Right forelimb (tissue), 1 donor: Measurements from ENCODE around the gene CPLX4.

ENCODE experiments used
- DNase-seq: peaks from one replicate; pipeline ENCODE4 v3.0.0-alpha.2; 2018

CPLX4 gene, protein sequence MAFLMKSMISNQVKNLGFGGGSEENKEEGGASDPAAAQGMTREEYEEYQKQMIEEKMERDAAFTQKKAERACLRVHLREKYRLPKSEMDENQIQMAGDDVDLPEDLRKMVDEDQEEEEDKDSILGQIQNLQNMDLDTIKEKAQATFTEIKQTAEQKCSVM

DNA sequence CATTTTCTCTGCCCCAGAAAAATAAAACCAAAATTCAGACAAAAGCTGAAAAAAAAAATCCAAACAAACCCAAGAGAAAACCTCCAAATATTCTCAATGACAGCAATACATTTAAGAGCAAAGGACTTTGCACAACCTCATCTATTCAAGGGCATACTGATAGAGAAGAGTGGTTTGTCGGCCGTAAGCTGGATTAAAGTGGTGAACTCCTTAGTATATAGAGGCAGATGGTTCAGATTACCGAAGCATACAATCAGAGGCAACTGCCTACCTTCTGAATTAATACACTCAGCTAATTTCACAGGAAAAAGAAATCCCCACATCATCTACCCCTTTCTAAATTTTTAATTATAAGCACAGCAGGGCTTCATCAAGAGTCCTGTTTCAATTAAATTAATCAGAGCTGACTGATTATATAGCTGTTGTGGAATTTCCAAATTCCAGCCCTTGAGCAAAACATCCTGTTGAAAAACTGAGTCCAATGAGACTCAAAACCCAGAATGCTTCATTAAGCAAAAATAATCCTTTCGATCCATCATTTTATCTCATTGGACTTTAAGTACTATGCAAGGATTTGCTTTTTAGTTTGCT, at the start of gene CPLX4:
Gene CPLX4 (minus strand): TSS at position 190 of the 591 bp plus-strand sequence. CDS start 187 bp downstream, at position 3.
- no peak for DNase-seq

- no peak for DNase-seq
Measured at GRCh38 chr18:59360381-59360780, 41.9 kb upstream of the CPLX4 start.

GRCh38 chr18:59359576-59359952, 41.1 kb upstream of the CPLX4 start:
- DNase-seq = no peak

DNA sequence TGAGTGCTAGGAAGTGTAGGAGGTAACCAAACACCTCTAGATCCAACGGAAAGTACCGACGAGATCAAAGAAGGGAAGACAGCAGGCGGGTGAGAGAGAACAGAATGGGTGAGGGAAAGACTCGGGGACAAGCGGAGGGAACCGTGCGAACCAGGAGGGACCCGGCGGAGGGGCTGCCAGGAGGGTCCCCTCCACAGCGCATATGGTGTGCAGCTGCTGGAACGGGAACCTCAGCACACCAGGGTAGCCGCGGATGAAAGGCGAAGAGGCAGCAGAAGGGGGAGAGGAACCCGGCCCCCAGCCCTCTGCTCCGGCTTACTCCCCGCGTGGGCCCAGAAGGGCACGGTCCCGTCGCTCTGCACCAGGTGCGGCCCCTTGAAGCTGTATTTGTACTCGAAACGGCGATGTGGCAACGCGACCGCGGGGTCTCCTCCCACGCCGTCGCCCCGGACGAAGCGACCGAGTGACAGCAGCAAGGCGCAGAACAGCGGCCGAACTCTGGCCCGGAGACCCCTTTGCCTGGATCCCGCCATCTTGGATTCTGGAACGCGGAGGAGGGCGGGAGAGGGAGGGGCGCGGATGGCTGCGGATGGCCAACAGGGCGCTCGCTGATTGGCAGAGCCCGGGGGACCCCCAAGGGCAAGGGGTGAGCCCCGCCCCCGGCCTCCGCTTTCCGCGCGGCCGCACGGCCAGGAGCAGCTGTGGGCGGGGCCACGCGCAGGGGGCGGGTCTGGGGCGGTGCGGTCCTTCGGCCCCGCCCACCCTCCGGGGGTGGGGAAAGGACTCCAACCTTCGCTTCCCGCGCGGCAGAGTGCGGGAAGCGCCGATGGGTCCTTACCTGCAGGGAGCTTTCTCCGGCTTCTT, 40.5 kb upstream of the CPLX4 start, which contains the start of gene LMAN1:
Gene LMAN1 (minus strand): TSS at position 554 of the 864 bp plus-strand sequence. CDS start 21 bp downstream, at position 533.
- peak; percentile 96 for DNase-seq

DNA sequence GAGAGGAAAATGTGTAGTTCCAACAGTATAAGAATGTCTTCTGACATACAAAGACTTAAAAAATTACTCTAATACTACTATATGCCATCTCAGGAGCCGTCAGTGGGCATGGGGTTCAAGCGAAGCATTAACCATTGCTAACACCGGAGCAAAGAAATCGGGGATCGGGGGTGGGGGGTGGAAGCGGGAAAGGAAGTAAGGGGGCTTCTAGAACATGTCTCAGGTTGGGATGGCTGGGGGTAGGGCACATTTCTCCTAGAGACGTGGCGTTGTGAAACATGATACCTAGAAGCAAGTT, 39.9 kb upstream of the CPLX4 start:
- peak; percentile 70 for DNase-seq

- no peak for DNase-seq
Measured at GRCh38 chr18:59357928-59358327, 39.5 kb upstream of the CPLX4 start.

GRCh38 chr18:59354731-59355130, 36.3 kb upstream of the CPLX4 start:
- no peak for DNase-seq

GRCh38 chr18:59353079-59353680, 34.7 kb upstream of the CPLX4 start:
- no peak for DNase-seq

DNA sequence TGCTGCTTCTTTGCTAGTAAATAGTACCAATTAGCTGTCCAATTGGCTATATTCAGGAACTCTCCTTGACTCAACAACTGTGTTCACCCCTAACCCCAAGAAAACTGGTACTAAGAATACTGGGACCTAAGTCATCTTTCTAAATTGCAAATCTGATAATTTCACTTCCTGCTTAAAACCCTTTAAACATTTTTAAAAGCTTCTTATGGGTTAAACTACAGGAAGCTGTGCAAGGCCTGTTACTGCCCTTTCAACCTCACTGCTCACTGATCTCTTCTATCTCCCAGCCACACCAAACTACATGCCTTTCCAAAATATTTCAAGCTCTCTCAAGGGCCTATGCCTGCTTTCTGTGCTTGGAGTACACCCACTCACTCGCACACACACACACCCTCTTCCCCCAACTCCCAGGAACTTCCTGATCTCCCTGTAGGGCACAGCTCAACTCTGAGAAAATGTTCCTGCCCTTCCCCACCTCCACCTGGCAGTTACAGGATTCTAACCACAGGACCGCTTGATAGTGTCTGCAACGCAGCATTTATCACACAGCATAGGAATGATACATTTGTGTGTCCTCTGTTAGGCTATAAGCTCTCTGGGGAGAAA, 33.9 kb upstream of the CPLX4 start:
- no peak for DNase-seq

DNA sequence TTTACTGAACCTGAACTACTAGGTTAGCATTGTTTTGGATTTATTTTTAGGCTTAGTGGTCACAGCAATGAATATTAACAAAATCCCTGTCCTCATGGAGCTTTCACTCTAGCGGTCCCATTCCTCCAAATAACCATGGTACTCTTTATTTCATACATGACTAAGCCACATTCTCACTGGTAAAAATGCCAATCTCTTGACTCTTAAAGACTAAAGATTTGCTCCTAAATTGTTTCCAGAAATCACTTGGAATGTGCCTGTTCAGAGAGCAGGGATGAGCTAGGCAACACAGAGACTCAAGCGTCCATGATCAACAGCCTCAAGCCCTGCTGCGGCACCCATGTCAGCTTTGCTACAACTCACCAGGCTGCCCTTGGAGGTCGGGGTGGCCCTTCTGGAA, 27.1 kb upstream of the CPLX4 start:
- no peak for DNase-seq

DNA sequence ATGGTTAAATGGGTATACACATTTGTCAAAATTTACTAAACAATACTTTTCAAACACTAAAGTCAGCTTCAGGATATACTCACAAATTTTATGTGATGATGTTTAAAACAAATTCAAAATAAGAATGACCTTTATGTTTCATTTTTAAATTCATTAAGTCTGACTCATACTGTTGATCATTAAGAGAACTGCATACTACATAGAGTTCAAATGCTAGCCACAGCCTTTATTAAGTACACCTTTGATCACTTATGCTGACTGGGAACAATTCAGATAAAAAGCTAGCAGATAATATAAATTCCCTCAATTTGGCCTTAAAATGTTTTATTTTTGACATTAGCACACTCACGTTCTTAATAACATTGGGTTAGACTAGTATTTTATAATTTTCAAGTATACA, 26.5 kb upstream of the CPLX4 start:
- DNase-seq = no peak

DNA sequence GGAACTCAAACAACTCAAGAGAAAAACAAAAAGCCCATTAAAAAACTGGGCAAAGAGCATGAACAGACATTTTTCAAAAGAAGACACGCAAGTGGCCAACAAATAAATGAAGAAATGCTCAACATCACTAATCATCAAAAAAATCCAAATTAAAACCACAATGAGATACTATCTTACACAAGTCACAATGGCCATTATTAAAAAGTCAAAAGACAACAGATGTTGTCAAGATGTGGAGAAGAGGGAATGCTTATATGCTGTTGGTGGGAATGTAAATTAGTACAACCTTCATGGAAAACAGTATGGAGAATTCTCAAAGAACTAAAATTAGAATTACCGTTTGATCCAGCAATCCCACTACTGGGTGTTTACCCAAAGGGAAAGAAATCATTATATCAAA, 25.5 kb upstream of the CPLX4 start:
- DNase-seq = no peak

DNA sequence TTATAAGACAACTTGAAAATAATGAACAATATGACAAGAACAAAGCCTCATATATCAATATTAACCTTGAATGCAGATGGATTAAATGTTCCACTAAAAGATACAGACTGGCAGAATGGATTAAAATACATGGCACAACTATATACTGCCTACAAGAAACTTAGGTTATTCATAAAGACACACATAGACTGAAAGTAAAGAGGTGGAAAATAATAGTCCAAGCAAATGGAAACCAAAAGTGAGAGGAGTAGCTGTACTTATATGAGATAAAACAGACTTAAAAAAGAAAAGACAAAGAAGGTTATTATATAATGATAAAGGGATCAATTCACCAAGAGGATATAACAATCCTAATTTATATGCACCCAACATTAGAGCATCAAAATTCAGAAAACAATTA, 22.4 kb upstream of the CPLX4 start:
- no peak for DNase-seq

DNA sequence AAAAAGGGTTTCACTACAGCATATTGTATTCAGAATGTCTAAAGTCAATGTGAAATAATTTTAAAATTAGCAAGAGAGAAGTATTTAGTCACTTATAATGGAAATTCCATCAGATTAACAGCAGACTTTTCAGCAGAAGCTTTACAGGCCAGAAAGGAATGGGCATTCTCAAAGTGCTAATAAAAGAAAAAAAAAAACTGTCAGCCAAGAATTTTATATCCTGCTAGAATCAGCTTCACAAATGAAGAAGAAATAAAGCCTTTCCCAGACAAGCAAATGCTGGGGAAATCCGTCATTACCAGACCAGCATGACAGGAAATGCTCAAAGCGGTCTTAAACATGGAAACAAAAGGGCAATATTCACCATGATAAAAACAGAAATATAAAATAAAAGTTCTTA, 21.9 kb upstream of the CPLX4 start:
- DNase-seq = no peak

GRCh38 chr18:59332986-59333385, 14.5 kb upstream of the CPLX4 start:
- no peak for DNase-seq

DNA sequence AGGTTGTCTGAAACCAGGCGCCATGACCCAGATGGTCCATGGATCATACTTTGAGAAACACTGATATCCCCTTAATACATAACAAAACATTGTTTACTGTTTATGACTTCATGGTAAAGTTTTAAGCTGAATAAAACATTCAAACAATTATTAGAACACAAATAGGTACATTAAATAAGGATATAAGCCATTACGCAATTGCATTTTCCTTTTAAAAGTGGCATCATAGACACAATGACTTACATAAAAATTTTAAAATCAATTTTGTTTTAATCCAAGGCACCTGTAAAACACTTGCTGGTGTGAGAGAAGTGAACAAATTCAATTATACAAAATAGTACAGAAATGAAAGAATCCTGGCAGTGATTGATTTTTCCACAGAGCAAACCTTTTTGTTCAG, 10.2 kb upstream of the CPLX4 start:
- DNase-seq = no peak

DNA sequence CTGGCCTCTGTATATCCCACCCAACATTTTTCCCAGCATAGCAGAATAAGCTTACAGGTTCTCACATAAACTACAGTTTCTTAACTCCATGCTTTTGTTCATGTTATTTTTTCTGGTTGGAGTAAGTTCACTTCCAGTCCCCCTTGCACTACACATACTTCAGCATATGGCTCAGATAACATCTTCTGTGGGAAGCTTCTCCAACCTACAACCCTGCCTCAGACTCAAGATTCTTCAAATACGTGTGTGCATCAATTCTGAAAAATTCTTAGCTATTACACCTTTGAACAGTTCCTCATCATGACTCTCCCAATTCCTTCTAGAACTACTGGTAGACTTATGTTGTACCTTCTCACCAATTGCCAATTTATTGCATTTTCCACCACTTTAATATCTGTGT, 7.5 kb upstream of the CPLX4 start:
- DNase-seq = no peak

GRCh38 chr18:59324623-59324971, 6.1 kb upstream of the CPLX4 start:
- DNase-seq = no peak

GRCh38 chr18:59323931-59324622, 5.6 kb upstream of the CPLX4 start:
- DNase-seq = no peak

- DNase-seq = no peak
Measured at GRCh38 chr18:59311631-59312030, 6.8 kb downstream of the CPLX4 start.

GRCh38 chr18:59308938-59309260, 9.6 kb downstream of the CPLX4 start:
- no peak for DNase-seq

GRCh38 chr18:59308248-59308937, 10.1 kb downstream of the CPLX4 start:
- DNase-seq = peak; percentile 88
